Tibial nerve (tissue), 4 donors: Measurements from ENCODE around the gene OPALIN.

ENCODE experiments used
- EP300 ChIP-seq, 2 donors: sonication (generic); formaldehyde crosslinking; IDR thresholded peaks; one replicate each; pipeline ENCODE4 v1.6.1; 2017; ENCODE audit warnings: antibody characterized with exemption in 2 of 2, mild to moderate bottlenecking in 1 of 2
- POLR2A ChIP-seq, 2 donors: fragments of 450-650 bp; IDR thresholded peaks; one replicate each; pipeline ENCODE4 v1.6.1; 2017; ENCODE audit warnings: antibody characterized with exemption in 2 of 2, mild to moderate bottlenecking in 2 of 2, moderate library complexity in 2 of 2
- TF ChIP-seq, protein P1 (sequence below), 5 experiments: fragments of 200-600 bp in 3 of 5; fragments of 450-650 bp in 2 of 5; sonication (generic) in 3 of 5; IDR thresholded peaks; one replicate each; pipeline ENCODE4 v1.5.1; 2016 to 2019; ENCODE audit warnings: antibody characterized with exemption in 5 of 5, mild to moderate bottlenecking in 3 of 5, moderate library complexity in 2 of 5

GRCh38 chr10:96407560-96408069 lies 48.8 kb upstream of the OPALIN start:
- TF ChIP-seq, protein P1, sequence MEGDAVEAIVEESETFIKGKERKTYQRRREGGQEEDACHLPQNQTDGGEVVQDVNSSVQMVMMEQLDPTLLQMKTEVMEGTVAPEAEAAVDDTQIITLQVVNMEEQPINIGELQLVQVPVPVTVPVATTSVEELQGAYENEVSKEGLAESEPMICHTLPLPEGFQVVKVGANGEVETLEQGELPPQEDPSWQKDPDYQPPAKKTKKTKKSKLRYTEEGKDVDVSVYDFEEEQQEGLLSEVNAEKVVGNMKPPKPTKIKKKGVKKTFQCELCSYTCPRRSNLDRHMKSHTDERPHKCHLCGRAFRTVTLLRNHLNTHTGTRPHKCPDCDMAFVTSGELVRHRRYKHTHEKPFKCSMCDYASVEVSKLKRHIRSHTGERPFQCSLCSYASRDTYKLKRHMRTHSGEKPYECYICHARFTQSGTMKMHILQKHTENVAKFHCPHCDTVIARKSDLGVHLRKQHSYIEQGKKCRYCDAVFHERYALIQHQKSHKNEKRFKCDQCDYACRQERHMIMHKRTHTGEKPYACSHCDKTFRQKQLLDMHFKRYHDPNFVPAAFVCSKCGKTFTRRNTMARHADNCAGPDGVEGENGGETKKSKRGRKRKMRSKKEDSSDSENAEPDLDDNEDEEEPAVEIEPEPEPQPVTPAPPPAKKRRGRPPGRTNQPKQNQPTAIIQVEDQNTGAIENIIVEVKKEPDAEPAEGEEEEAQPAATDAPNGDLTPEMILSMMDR (IDR thresholded peaks at IDR 0.05): no peak
- TF ChIP-seq POLR2A (IDR thresholded peaks at IDR 0.05) (no peak), EP300 (IDR thresholded peaks at IDR 0.05) (no peak)
